Amniotic stem cell (primary cell): ENCODE data around the gene ZNF764.
"Not testable (repeated sequence)": the region's sequence is repeated elsewhere in the genome, so short reads cannot be mapped to it uniquely, and the experiment has no call there.

Experiments
- DNase-seq: peaks from one replicate; lab custom pipeline; 2025; lab: John Stamatoyannopoulos, UW

Gene ZNF764

GRCh38 chr16:30548416-30549253, 9.5 kb downstream of the ZNF764 start:
- DNase-seq, result no peak

DNA sequence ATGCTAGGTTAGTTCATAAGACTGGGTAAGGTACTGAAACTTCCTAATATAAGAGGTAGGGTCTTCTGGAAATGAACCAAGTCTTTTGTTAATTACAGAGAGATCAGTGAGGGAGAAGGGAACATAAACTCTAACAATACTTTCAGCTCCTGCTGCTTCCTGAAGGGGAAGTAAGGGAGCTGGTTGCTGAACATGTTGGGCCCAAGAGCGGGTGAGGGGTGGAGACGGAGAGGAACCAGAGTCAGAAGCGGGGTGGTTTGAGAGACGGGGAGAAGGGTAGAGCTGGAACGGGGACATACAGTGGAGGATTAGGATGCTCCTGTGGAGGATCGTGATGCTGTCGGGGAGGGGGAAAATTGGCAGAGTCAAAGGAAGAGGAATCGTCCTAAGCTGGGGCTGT, 12.1 kb downstream of the ZNF764 start:
- no peak for DNase-seq

DNA sequence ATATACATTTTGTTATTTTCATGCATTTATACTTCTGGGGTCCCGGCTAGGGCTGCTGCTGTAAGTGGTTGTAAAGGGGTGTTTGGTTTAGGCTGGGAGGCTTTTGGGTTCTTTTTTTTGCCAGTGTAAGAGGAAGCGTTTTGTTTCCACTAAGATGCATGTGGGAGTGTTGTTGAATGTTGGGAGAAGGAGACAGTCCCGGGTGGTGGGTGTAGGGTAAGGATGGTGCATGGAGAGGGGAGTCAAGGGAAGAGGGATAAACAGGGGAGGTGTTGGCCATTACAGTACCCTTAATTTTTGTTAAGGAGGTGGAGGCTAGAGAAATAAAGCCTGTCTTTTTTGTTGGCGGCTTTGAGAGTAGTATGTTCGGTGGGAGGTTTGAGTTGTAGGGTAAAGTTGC, 15.1 kb downstream of the ZNF764 start:
- DNase-seq, result no peak

DNA sequence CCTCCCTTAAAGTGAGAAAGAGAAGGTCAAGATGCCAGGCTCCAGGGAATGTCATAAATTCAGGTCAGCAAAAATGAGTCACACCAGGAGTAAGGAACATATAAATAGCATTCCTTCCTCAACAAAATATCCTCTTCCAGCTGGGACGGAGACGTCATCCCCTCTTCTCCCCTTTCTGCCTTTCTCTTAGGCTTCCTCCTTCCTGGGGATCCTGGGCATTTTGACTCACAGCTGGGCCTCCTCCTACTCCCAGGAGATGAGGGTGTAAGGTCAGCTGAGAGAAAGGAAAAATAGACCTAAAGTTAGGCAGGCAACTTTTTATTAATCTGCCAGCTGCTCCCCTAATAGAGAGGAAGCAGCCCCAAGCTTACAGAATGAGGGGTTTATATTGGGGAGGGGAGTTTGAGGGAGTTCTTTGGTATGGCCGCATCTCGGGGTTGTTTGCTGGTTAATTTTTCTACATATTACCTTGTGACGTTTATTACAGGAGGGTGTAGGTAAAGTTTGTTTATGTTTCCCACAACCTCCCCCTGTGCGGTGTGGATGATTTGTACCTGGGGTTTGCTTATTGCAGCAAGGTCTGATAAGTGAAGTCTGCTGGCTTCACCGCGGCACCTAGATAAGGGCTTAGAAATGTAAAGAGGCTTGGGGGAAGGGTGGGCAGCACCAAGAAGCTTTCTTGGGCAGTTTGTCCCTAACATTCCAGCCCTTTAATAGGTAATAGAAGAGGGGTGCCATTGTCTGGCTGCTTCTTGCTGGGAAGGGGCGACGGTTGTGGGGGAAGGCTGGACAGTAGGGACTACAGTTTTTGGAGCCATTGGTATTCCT, 16.5 kb downstream of the ZNF764 start:
- no peak for DNase-seq

DNA sequence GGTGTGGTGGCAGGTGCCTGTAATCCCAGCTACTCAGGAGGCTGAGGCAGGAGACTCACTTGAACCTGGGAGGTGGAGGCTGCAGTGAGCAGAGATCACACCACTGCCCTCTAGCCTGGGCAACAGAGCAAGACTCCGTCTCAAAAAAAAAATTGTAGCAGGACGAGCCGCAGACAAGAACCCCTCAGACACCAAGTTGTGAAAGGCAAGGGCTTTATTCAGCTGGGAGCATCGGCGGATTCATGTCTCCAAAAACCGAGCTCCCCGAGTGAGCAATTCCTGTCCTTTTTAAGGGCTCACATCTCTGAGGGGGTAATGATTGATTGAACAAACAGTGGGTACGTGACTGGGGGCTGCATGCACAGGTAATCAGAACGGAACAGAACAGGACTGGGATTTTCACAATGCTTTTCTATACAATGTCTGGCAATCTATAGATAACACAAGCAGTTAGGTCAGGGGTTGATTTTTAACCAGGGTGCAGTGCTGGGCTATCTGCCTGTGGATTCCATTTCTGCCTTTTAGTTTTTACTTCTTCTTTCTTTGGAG, 17.2 kb downstream of the ZNF764 start:
- not testable (repeated sequence) for DNase-seq

- not testable (repeated sequence) for DNase-seq
Observed at GRCh38 chr16:30539986-30540526, 18.1 kb downstream of the ZNF764 start.

- DNase-seq, result no peak
Observed at GRCh38 chr16:30539000-30539964, 18.9 kb downstream of the ZNF764 start.

GRCh38 chr16:30536391-30537024, 21.7 kb downstream of the ZNF764 start:
- not testable (repeated sequence) for DNase-seq

- DNase-seq, result no peak
Observed at GRCh38 chr16:30535777-30536190, 22.4 kb downstream of the ZNF764 start.

DNA sequence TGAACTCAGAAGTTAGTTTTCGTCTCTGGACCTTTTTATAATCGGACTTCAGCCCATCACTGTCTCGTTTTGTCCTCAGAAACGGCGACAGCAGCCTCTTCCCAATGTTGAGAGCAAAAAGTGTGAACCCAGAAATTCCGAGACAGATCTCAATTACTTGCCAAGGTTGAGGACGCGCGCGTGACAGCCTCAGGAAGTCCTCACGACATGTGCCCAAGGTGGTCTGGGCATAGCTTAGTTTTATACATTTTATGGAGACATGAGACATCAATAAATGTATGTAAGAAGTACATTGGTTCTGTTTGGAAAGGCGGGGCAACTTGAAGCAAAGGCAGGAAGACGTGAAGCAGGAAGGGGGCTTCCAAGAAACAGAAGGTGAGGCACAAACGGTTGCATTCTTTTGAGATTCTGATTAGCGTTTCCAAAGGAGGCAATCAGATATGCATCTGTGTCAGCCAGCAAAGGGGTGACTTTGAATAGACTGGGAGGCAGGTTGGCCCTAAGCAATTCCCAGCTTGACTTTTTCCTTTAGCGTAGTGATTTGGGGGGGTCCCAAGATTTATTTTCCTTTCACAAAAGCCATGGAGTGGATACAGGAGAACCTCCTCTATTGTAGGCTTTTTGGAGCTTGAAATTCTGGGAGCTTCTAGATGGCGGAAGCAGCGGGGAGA, 22.9 kb downstream of the ZNF764 start:
- no peak for DNase-seq

DNA sequence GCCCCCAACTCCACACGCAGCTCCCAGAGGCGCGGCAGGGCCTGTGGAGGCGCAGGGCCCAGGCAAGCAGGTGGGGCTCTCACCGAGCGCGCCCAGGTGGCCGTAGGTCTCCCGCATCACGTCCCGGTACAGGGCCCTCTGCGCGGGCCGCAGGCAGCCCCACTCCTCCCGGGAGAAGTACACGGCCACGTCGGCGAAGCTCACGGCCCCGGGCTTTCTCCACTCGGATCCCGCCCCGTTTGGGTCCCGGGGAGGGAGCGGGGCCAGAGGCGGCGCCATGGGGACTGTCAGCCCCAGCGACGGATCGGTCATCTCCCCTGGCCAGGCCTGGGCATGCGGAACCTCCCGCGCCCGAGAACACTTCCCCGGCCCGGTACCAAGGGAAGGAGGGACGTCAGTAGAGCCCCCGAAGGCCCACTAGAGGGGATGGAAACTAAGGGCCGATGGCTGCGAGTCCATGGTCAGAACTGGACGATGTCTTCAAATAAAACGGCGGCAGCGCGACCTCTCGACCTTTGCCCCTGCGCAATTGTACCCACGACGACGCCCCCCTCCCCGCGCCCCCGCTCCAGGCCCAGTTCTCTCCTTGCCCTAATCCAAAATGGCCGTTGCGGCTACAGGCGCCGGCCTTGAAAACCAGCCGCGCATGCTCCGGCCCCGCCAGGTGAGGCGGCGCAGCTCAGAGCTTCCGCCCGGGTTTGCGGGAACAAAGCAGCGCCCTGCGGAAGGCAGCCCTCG, 23.6 kb downstream of the ZNF764 start, which contains the start of gene ZNF747:
ZNF747 (minus strand) TSS at position 491 of the 738 bp plus-strand sequence; CDS start at position 312, 179 bp downstream.
- DNase-seq, result peak; percentile 51

GRCh38 chr16:30533748-30534367, 24.3 kb downstream of the ZNF764 start:
- no peak for DNase-seq

- DNase-seq, result no peak
Observed at GRCh38 chr16:30533146-30533522, 25.0 kb downstream of the ZNF764 start.

- DNase-seq, result no peak
Observed at GRCh38 chr16:30532285-30533145, 25.7 kb downstream of the ZNF764 start.

- no peak for DNase-seq
Observed at GRCh38 chr16:30530163-30531037, 27.8 kb downstream of the ZNF764 start.

GRCh38 chr16:30528799-30529457, 29.2 kb downstream of the ZNF764 start:
- DNase-seq, result no peak
